Panc1 (cell line): ENCODE results near the gene TUBB1. TPM values are rescaled to one million over a fixed set of nuclear protein-coding genes. Genes with fewer than 3 reads are reported as not detected.

Experiments used
- ATAC-seq: fragments of 200-7000 bp; cut with Tn5 transposase; 2 replicates; pipeline ENCODE4 v1.9.1; 2020; ENCODE audit warnings: mild to moderate bottlenecking, moderate library complexity
- BruUV-seq: library from RNA; stranded (reverse); fragments of 400-500 nt; replicated peaks from 2 replicates; lab custom pipeline; 2021; lab: Mats Ljungman, UMichigan
- CTCF ChIA-PET: fragments of 300-600 bp; sonication (Branson Sonifier 250); formaldehyde crosslinking; loops from one replicate; lab custom pipeline; 2022; ENCODE audit warnings: antibody characterized with exemption; lab: Charles Lee
- POLR2A ChIA-PET: fragments of 300-600 bp; sonication (Branson Sonifier 250); formaldehyde crosslinking; loops from one replicate; lab custom pipeline; 2022; ENCODE audit warnings: antibody characterized with exemption; lab: Charles Lee
- DNase-seq: peaks from one replicate; pipeline ENCODE4 v3.0.0-alpha.2; 2010; ENCODE audit warnings: low read depth, low spot score
- H3K27ac ChIP-seq: 2 replicates; pipeline ENCODE4 v1.5.1; 2011; ENCODE audit warnings: mild to moderate bottlenecking, low read length, inconsistent platforms
- H3K27me3 ChIP-seq: fragments of 200-500 bp; sonication (Bioruptor generic); 2 replicates; pipeline ENCODE4 v1.6.0; 2014; ENCODE audit warnings: low read length, inconsistent platforms; ENCODE audit not compliant: control insufficient read depth, insufficient read depth
- H3K36me3 ChIP-seq: fragments of 200-500 bp; sonication (Bioruptor generic); 2 replicates; pipeline ENCODE4 v1.5.1; 2014; ENCODE audit warnings: inconsistent platforms, mild to moderate bottlenecking, low read length, moderate library complexity; ENCODE audit not compliant: control insufficient read depth, insufficient read depth
- H3K4me1 ChIP-seq: 2 replicates; pipeline ENCODE4 v1.5.1; 2011; ENCODE audit warnings: inconsistent platforms, mild to moderate bottlenecking, low read length, moderate library complexity; ENCODE audit not compliant: control insufficient read depth, insufficient read depth
- H3K4me3 ChIP-seq, 2 experiments: 2 replicates each; pipeline ENCODE4 v1.5.1; 2011 to 2012; ENCODE audit warnings: low read depth in 2 of 2, low read length in 2 of 2, mild to moderate bottlenecking in 2 of 2, inconsistent platforms in 1 of 2, moderate library complexity in 1 of 2
- H3K9me3 ChIP-seq: fragments of 200-500 bp; sonication (Bioruptor generic); 2 replicates; pipeline ENCODE4 v1.5.1; 2014; ENCODE audit warnings: low read depth, mild to moderate bottlenecking, inconsistent platforms, low read length, moderate library complexity; ENCODE audit not compliant: control insufficient read depth, insufficient read depth
- CTCF ChIP-seq: fragments of 450-650 bp; IDR thresholded peaks from 2 replicates; pipeline ENCODE4 v1.5.1; 2017; ENCODE audit warnings: mild to moderate bottlenecking
- POLR2AphosphoS5 ChIP-seq: IDR thresholded peaks from 2 replicates; pipeline ENCODE4 v1.6.1; 2012; ENCODE audit warnings: mild to moderate bottlenecking, low read depth, low read length, moderate library complexity
- REST ChIP-seq, 2 experiments: IDR thresholded peaks; 2 replicates each; pipeline ENCODE4 v1.6.1; 2011 to 2012; ENCODE audit warnings: low read depth in 2 of 2, control low read depth in 1 of 2, low read length in 1 of 2, mild to moderate bottlenecking in 1 of 2, moderate library complexity in 1 of 2; ENCODE audit not compliant: insufficient read depth in 1 of 2
- SIN3A ChIP-seq: IDR thresholded peaks from 2 replicates; pipeline ENCODE4 v1.6.1; 2012; ENCODE audit warnings: low read depth, mild to moderate bottlenecking, low read length, moderate library complexity, borderline replicate concordance; ENCODE audit not compliant: insufficient read depth
- TCF7L2 ChIP-seq: IDR thresholded peaks from 2 replicates; pipeline ENCODE4 v1.6.1; 2011; ENCODE audit warnings: mild to moderate bottlenecking, low read depth, low read length, inconsistent platforms
- in situ Hi-C: cut with HindIII; loops from 2 replicates; pipeline ENCODE4 v1.10.0; 2016; ENCODE audit warnings: low sequenced_read_pairs, low pct_unique_long_range_greater_than_20kb
- intact Hi-C: fragments of 100-400 bp; cut with micrococcal nuclease; formaldehyde crosslinking; loops from one replicate; pipeline ENCODE4 v1.10.0; 2022; ENCODE audit not compliant: unreplicated experiment
- total RNA-seq: library from RNA; stranded (reverse); gene quantifications from one replicate; pipeline ENCODE4 v1.2.1, GENCODE V29; 2021; ENCODE audit not compliant: unreplicated experiment

TUBB1 gene
- total RNA-seq, 1 experiment from 2014 or later = not detected

GRCh38 chr20:59023616-59024015 lies 4.4 kb downstream of the TUBB1 start:
- no peak for ATAC-seq
- in situ Hi-C loops = no loop called here
- H3K4me1 ChIP-seq = peaks cover 3% of the 10 kb centered on the region
- no peaks in the 10 kb centered on the region for H3K27me3 ChIP-seq
- no TSS peak for BruUV-seq
- POLR2A ChIA-PET = interaction anchor here (0.5 kb wide), 1 partner anchor 45 kb away, joined by 4 read pairs; no protein-coding TSS in a partner anchor
- H3K36me3 ChIP-seq = peaks cover 34% of the 10 kb centered on the region
- TF ChIP-seq TCF7L2 (no peak), SIN3A (no peak), CTCF (no peak), POLR2AphosphoS5 (no peak), REST (IDR thresholded peaks at IDR 0.05; ENCODE audit: insufficient read depth in 1 of 2, low read depth in 2 of 2, low read length in 1 of 2) (no peak)
- no peak overlapping the region for H3K27ac ChIP-seq
- no peak for DNase-seq
- no peaks in the 10 kb centered on the region for H3K9me3 ChIP-seq
- CTCF ChIA-PET = no interaction called here
- H3K4me3 ChIP-seq = no peak overlapping the region
- intact Hi-C loops = no loop called here

- H3K4me1 ChIP-seq = peaks cover 8% of the 10 kb centered on the region
- TF ChIP-seq REST (IDR thresholded peaks at IDR 0.05; ENCODE audit: insufficient read depth in 1 of 2, low read depth in 2 of 2, low read length in 1 of 2) = no peak
- TF ChIP-seq CTCF = no peak
- TF ChIP-seq POLR2AphosphoS5 = no peak
- no peak for TF ChIP-seq SIN3A
- TF ChIP-seq TCF7L2 = no peak
- in situ Hi-C loops = no loop called here
- H3K4me3 ChIP-seq = no peak overlapping the region
- DNase-seq (no peak), ATAC-seq (no peak)
- peaks cover 39% of the 10 kb centered on the region for H3K36me3 ChIP-seq
- no peak overlapping the region for H3K27ac ChIP-seq
- H3K9me3 ChIP-seq = no peaks in the 10 kb centered on the region
- H3K27me3 ChIP-seq = no peaks in the 10 kb centered on the region
- POLR2A ChIA-PET = no interaction called here
- intact Hi-C loops = no loop called here
- BruUV-seq = no TSS peak
- CTCF ChIA-PET = no interaction called here
Observed at GRCh38 chr20:59024111-59024530, 4.9 kb downstream of the TUBB1 start.
